ENCODE measurements around the gene RNF40. TPM values are rescaled to one million over a fixed set of nuclear protein-coding genes. Genes with fewer than 3 reads are reported as not detected.

The RNF40 gene
- total RNA-seq, 1 donor from 2014 or later: 60.9 TPM

DNA sequence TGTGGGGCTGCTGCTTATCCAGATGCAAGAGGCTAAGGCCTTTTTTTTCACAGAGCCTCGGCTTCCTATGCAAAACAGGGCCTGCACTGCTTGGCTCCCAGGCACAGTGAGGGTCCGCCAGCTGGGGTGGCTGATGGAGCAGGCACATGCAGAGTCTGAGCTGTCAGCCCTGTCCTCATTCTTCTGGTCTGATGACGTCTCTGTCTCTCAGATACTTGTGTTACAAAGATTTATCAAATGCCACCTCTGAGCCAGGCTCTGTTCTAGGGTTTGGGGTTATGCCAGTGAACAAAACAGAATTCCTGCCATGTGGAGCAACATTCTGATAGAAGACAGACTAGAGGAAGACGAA lies 4.8 kb downstream of the RNF40 start:
- no peaks in the 10 kb centered on the region for H3K27me3 ChIP-seq
- intact Hi-C loops (cut with DNase I): no loop called here
- peaks cover 15 to 86% of the 10 kb centered on the region in 2 donors for H3K36me3 ChIP-seq
- peaks cover 25% of the 10 kb centered on the region for H3K4me1 ChIP-seq
- TF ChIP-seq, protein P1, sequence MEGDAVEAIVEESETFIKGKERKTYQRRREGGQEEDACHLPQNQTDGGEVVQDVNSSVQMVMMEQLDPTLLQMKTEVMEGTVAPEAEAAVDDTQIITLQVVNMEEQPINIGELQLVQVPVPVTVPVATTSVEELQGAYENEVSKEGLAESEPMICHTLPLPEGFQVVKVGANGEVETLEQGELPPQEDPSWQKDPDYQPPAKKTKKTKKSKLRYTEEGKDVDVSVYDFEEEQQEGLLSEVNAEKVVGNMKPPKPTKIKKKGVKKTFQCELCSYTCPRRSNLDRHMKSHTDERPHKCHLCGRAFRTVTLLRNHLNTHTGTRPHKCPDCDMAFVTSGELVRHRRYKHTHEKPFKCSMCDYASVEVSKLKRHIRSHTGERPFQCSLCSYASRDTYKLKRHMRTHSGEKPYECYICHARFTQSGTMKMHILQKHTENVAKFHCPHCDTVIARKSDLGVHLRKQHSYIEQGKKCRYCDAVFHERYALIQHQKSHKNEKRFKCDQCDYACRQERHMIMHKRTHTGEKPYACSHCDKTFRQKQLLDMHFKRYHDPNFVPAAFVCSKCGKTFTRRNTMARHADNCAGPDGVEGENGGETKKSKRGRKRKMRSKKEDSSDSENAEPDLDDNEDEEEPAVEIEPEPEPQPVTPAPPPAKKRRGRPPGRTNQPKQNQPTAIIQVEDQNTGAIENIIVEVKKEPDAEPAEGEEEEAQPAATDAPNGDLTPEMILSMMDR (IDR thresholded peaks at IDR 0.05): no peak
- no peak for TF ChIP-seq POLR2AphosphoS5 (IDR thresholded peaks at IDR 0.05; ENCODE audit: insufficient read depth in 1 of 2, low read depth in 1 of 2)
- TF ChIP-seq POLR2A (IDR thresholded peaks at IDR 0.05): no peak
- no peak overlapping the region for H3K27ac ChIP-seq
- H3K9me3 ChIP-seq: no peaks in the 10 kb centered on the region
- DNase-seq (ENCODE audit: extremely low spot score in 2 of 2): no peak
- H3K4me3 ChIP-seq: no peak overlapping the region

DNA sequence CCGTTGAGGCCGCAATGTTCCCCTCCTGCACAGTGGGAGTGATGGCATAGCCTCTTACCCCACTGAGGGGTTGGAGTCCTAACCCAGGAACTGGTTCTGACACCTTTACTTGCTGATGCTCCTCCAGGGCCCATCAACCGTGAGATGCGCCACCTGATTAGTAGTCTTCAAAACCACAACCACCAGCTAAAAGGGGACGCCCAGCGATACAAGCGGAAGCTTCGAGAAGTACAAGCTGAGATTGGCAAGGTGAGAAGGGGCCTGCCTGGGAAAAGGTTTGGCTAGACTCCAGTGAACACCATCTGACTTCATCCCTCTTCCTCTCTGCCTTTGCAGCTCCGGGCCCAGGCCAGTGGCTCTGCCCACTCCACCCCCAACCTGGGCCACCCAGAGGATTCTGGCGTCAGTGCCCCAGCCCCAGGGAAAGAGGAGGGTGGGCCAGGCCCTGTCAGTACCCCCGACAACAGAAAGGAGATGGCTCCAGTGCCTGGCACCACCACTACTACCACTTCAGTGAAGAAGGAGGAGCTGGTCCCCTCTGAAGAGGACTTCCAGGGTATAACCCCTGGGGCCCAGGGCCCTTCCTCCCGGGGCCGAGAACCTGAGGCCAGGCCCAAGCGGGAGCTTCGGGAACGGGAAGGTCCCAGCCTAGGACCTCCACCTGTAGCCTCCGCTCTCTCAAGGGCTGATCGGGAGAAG lies 5.8 kb downstream of the RNF40 start:
- intact Hi-C loops (cut with DNase I): no loop called here
- no peaks in the 10 kb centered on the region for H3K9me3 ChIP-seq
- peaks cover 15 to 96% of the 10 kb centered on the region in 2 donors for H3K36me3 ChIP-seq
- TF ChIP-seq POLR2AphosphoS5 (IDR thresholded peaks at IDR 0.05; ENCODE audit: insufficient read depth in 1 of 2, low read depth in 1 of 2) (no peak), POLR2A (IDR thresholded peaks at IDR 0.05) (no peak)
- TF ChIP-seq, protein P1 (IDR thresholded peaks at IDR 0.05): no peak
- no peaks in the 10 kb centered on the region for H3K27me3 ChIP-seq
- H3K27ac ChIP-seq: no peak overlapping the region
- DNase-seq (ENCODE audit: extremely low spot score in 2 of 2): no peak
- H3K4me3 ChIP-seq: no peak overlapping the region
- H3K4me1 ChIP-seq: peaks cover 19% of the 10 kb centered on the region

DNA sequence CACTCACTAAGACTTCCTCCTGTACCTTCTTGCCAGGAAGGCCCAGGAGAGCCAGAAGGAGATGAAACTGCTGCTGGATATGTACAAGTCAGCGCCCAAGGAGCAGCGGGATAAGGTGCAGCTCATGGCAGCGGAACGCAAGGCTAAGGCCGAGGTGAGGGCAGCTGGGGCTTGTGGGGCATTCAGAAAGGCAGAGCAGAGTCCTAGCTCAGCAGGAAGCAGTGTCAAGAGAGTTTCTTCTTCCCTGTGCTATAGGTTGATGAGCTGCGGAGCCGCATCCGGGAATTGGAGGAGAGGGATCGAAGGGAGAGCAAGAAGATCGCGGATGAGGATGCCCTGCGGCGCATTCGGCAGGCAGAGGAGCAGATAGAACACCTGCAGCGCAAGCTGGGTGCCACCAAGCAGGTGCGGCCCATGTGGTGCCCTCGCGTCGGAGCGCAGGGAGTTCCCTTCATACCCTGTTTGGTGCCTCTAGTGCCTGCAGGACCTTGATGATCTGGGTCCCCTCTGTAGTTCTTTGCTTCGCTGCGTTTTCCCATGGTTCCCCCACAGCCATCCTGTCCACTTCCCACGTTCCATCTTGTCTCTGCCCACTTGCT lies 6.6 kb downstream of the RNF40 start:
- intact Hi-C loops (cut with DNase I): no loop called here
- TF ChIP-seq, protein P1 (IDR thresholded peaks at IDR 0.05): no peak
- no peak for TF ChIP-seq POLR2AphosphoS5 (IDR thresholded peaks at IDR 0.05; ENCODE audit: insufficient read depth in 1 of 2, low read depth in 1 of 2)
- Histone ChIP-seq H3K27me3 (no peaks in the 10 kb centered on the region), H3K27ac (no peak overlapping the region), H3K36me3 (peaks cover 15 to 92% of the 10 kb centered on the region in 2 donors), H3K4me3 (no peak overlapping the region), H3K9me3 (no peaks in the 10 kb centered on the region), H3K4me1 (peaks cover 11% of the 10 kb centered on the region)
- no peak for DNase-seq (ENCODE audit: extremely low spot score in 2 of 2)

DNA sequence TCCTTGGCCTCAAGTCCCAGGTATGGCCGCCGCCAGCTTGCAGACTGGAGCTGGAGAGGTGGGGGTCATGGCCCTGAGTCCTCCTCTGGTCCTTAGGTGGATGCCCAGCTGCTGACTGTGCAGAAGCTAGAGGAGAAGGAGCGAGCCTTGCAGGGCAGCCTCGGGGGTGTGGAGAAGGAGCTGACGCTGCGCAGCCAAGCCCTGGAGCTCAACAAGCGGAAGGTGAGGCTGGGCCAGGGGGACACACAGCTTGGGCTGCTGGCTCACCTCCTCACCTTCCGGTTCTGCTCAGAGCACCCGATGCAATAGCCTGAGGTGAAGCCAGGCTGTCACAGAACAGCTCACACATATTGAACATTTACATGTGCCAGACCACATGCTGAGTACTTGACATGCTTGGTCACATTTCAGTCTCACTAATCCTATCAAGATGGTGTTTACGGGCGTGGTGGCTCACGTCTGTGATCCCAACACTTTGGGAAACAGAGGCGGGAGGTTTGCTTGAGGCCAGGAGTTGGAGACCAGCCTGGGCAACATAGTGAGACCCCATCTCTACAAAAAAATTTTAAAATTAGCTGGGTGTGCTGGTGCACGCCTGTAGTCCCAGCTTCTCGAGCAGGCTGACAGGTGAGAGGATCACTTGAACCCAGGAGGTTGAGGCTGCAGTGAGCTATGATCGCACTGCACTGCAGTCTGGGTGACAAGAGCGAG lies 7.4 kb downstream of the RNF40 start:
- Histone ChIP-seq H3K4me3 (no peak overlapping the region), H3K36me3 (peaks cover 15 to 91% of the 10 kb centered on the region in 2 donors), H3K4me1 (peaks cover 3% of the 10 kb centered on the region), H3K9me3 (no peaks in the 10 kb centered on the region), H3K27ac (no peak overlapping the region), H3K27me3 (no peaks in the 10 kb centered on the region)
- intact Hi-C loops (cut with DNase I): no loop called here
- DNase-seq (ENCODE audit: extremely low spot score in 2 of 2): no peak
- no peak for TF ChIP-seq POLR2A (IDR thresholded peaks at IDR 0.05)
- TF ChIP-seq, protein P1 (IDR thresholded peaks at IDR 0.05): no peak
- TF ChIP-seq POLR2AphosphoS5 (IDR thresholded peaks at IDR 0.05; ENCODE audit: insufficient read depth in 1 of 2, low read depth in 1 of 2): no peak
